GM18858 (cell line): ENCODE data around the gene ZFYVE1.

Experiments used
- ATAC-seq: cut with Tn5 transposase; IDR thresholded peaks from one replicate; pipeline ENCODE4 v1.9.1; 2021; ENCODE audit not compliant: unreplicated experiment

ZFYVE1 gene

DNA sequence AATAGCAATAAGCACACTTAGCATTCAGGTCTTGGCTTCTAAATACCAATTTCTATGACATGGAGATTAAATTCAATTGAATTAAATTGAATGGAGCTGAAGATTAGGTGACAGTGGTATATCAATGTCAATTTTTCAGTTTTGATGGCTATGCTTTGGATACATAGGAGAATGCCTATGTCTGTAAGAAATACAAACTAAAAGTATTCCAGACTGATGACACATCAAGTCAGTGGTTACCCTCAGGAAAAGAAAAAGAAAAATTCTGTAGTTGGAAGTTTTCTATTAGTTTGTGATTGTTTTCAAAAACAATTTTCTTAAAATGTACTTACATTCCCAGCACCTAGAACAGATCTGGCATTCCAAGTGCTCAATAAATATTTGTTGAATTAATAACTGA lies 105.5 kb downstream of the ZFYVE1 start:
- no peak for ATAC-seq

DNA sequence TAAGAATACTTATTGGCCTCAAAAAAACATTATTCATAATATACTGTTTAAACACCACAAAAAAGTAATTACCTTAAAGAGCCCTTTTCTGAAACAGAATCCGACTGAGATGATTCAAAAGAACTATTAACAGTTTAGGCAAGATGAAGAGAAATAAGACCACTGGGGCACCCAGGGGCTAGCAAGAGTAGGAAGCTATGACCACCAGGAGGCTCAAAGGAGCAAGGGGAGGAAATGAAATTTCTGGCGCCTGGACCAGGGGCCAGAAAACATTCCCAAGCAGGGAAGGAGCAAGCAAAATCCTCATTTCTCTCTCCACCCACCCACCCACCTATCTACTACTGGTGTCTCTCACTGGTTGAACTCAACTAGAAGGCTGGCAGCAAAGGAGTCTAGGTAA lies 106.9 kb downstream of the ZFYVE1 start:
- no peak for ATAC-seq
